Fibroblast of skin of right biceps (primary cell): ENCODE data around the gene G0S2.
"Not testable (repeated sequence)": the region's sequence is repeated elsewhere in the genome, so short reads cannot be mapped to it uniquely, and the experiment has no call there.

ENCODE experiments used
- DNase-seq: peaks from one replicate; pipeline ENCODE4 v3.0.0-alpha.2; 2013

G0S2 gene

GRCh38 chr1:209685821-209686220, 10.6 kb downstream of the G0S2 start:
- DNase-seq = no peak

GRCh38 chr1:209686322-209686721, 11.1 kb downstream of the G0S2 start:
- DNase-seq = no peak

DNA sequence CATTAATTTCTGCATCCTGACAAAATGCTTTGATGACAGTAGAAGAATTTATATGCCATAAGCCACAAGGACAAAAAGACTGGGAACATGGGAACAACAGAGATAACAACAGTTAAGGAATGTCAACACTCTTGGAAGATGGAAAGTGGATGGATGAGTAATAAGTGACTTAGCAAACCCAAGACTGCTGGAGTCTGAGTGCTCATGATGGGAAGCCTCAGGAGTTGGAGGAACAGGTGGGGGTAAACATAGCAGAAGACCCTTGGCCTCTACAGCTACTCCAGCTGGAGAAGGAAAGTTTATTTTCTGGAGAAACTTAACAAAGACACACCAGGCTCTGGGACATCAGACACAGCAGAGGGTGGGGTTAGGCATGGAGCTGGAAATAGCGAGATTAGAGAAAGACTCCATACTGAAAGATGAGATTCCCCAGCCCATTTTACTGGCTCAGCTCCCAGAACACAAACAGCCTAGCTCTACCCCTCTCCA, 13.6 kb downstream of the G0S2 start:
- DNase-seq = peak; percentile 84

DNA sequence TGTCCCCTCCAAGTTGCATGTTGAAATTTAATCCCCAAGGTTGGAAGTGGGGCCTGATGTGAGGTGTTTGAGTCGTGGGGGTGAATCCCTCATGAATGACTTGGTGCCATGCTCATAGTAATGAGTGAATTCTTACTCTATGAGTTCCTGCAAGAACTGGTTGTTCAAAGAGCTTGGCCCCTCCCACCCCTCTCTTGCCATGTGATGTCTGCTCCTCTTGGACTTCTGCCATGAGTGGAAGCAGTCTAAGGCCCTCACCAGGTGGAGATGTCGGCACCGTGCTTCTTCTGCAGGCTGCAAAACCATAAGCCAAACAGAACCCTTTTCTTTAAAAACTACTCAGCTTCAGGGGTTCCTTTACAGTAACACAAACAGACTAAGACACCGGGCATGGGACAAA, 14.3 kb downstream of the G0S2 start:
- DNase-seq = peak; percentile 25

- no peak for DNase-seq
Measured at GRCh38 chr1:209691237-209691636, 16.0 kb downstream of the G0S2 start.

DNA sequence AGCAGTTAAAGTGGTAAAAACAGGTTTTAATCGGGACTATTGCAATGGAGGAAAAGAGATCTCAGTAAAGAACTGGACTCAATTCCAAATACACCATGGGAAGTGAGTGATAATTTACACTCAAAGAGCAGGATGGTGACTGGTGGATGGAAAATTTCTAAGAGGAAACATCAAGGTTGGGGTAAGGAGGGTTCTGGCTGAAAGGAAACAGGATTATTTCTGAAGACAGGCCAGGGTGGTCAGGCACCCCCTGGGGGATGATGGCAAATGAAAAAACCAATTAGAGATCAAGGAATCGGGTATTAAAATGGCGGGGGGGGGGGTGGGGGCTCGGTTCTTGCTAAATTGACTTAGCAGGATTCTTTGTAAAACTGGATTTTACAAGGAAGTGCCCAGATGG, 17.1 kb downstream of the G0S2 start:
- DNase-seq = no peak

DNA sequence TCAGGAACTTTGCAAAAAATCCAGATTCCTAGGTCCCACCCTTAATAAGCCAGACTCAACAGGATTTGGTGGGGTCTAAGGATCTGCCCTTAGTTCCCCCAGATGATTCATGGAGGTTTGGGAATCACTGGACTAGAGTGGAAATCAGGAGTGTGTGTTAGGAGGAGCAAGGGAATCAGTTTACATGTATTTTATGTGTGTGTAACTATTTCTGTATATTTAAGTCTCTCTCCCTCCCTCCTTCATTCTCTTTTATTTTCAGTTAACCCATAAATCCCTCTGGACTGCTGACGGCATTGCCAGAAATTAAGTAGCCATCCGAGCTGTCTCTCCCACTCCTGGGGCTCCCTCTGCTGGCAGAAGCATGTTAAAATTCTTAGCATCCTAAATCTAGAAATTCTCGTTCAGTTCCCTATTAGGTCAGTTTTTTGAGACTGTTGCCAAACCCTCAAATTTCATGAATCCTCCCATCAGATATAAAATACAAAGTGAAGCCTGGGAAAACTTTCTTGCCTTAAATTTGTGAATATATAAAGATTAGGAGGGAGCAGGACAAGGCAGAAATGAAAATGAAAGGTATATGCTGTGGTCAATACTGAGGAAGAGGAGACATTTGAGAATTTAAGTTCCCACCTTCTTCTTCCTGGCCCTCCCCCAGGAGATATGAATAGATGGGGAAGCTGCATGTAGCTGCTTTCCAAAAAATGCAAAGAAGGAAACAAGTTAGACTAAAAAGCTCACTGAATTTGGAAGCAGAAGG, 17.7 kb downstream of the G0S2 start:
- DNase-seq = peak; percentile 77

- no peak for DNase-seq
Measured at GRCh38 chr1:209696673-209697072, 21.5 kb downstream of the G0S2 start.

DNA sequence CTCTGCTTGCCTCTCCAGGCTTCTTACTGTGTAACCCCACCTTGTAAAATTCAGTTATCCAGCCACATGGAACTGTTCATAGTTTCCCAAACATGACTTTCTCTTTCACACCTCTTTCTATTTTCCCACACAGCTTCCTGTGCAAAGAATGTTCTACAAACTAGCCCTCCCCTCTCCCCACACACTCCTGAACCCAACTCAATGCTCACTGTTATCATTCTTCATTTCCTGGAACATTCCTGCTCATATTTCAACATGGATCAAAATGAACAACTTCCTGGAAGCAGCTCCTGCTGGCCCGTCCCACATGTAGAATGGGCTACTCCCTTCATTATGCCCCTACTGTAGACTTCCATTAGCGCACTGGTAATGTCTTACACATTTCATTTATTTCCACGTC, 21.9 kb downstream of the G0S2 start:
- no peak for DNase-seq

GRCh38 chr1:209700686-209701085, 25.5 kb downstream of the G0S2 start:
- DNase-seq = not testable (repeated sequence)

GRCh38 chr1:209702832-209703231, 27.6 kb downstream of the G0S2 start:
- DNase-seq = no peak

- DNase-seq = no peak
Measured at GRCh38 chr1:209703834-209704504, 28.8 kb downstream of the G0S2 start.

GRCh38 chr1:209704584-209704983, 29.4 kb downstream of the G0S2 start, which contains the start of gene HSD11B1:
HSD11B1 (plus strand) TSS chr1:209704846; CDS start chr1:209704943, 97 bp downstream.
- peak; percentile 16 for DNase-seq

GRCh38 chr1:209705033-209705598, 29.9 kb downstream of the G0S2 start:
- DNase-seq = no peak

- DNase-seq = no peak
Measured at GRCh38 chr1:209706622-209707021, 31.4 kb downstream of the G0S2 start.

DNA sequence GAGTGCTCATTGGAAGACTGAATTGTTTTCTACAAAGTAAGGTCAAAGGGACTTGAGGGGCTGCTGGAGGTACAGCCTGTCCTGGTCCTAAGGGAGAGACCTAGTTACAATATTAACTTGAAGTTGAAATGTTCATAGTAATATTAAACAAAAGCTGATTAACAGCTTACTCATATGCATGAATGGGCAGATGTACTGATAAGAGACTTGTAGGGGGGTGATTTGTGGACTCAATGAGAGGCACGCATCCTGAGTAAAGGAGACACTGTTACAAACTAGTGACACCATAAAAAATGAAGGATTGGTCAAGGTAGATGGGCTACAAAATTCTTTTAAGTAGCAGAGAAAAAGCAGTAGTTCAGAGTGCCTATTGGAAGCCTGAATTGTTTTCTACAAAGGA, 32.1 kb downstream of the G0S2 start:
- no peak for DNase-seq

DNA sequence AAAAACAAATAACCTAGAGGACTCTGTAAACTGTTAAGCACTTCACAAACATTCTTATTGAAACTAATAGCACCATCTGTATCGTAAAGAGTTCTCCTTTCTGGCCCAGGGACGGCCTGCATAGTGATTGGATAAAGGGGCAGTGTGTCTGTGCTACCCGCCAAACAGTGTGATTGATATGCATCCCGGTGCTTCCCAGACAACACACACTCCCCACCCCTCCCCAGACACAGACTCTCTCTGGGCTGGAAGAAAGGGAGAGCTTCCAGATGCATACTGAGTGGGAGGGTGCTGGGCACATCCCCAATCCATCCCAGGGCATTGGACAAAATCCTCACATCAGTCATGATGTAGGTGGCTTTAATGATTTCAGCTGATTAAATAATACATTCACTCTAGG, 33.1 kb downstream of the G0S2 start:
- DNase-seq = no peak

DNA sequence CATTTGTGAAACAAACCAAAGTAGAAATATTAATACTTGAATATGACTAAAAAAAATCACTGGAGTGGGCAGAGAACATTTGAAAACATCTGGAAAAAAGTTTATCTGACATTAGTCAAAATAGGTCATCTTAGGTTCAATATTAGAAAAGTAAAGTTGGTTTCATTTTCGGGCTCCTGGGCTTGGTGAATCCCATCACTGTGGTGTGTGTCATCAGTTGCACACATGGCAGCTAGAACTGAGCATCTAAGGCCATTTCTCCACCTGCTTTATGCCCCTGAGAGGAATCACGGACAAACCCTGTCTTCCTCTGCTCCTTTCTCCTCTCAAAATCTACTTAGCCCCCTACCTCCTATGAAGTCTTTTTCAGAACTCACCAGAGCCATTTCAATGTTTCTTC, 34.9 kb downstream of the G0S2 start:
- no peak for DNase-seq

DNA sequence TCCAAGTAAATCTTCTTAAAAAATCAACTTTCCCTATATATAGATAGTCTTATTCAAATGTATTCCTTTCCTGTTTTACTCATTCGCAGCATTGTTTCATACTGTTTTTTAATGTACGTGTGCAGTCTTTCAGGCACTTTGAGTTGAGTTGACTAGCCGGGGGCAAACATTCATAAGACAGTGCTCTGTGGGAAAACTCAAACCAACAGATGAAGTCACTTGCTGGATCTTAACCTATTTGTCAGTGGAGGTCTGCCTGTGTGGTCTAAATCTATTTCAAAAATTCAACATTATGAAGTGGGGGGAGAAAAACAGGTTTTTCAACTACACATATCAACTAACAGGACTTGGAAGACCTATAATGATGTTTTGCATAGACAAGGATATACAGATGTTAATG, 35.6 kb downstream of the G0S2 start:
- no peak for DNase-seq

DNA sequence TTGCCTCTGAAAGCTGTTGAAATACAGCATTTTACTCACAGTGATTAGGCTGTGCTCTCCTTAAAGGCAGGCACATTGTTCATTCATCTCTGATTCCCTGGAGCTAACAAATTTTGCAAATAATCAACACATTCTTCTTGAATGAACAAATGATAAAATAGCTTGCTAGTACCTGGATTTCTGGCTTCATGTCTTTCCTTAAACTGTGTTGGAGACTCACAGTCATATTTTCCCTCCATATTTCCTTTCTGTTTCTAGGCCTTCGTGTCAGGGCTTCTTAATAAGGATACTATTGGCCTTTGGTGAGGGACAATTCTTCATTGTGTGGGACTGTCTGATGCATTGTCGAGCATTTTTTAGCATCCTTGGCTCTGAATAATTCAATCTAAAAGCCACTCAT, 39.1 kb downstream of the G0S2 start:
- no peak for DNase-seq

- no peak for DNase-seq
Measured at GRCh38 chr1:209715314-209715713, 40.1 kb downstream of the G0S2 start.

DNA sequence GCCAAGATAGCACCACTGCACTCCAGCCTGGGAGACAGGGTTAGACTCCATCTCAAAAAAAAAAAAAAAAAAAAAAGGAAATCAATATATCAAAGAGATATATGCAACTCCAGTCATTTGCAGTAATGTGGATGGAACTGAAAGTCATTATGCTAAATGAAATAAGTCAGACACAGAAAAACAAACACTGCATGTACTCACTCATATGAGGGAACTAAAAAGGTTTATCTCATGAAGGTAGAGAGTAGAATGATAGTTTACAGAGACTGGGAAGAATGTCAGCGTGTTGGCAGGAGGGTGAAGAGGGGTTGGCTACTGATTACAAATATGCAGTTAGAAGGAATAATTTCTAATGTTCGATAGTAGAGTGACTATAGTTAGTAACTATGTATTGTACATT, 42.6 kb downstream of the G0S2 start:
- DNase-seq = no peak

DNA sequence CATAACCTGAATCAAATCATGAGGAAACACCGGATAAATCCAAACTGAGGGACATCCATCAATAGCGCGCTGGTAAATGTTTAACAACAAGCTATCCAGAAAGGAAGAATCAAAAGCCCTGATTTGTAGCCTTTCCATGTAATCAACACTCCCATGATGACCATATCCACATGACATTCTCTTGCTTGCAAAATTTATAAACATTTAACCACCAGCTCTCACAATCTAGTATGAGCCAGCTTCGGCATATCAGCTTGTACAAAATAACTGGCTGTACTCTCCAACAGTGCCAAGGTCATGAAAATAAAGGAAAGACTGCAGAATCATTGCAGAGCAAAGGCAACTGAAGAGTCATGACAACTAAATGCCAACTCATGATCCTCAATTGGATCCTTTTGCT, 45.1 kb downstream of the G0S2 start:
- DNase-seq = no peak

DNA sequence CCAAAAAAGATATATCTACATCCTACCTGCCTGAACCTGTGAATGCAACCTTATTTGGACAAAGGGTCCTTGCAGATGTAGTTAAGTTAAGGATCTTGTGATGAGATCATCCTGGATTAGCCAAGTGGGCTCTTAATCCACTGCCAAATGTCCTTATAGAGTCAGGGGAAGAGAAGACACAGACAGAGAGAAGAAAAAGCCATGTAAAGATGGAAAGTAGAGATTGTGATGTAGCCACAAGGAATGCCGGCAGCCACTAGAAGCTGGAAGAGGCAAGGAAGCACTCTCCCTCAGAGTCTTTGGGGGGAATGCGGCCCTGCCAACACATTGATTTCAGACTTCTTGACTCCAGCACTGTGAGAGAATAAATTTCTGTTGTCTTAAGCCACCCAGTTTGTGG, 45.6 kb downstream of the G0S2 start:
- peak; percentile 21 for DNase-seq
